ENCODE measurements around the gene CCDC38. TPM values are rescaled to one million over a fixed set of nuclear protein-coding genes. Genes with fewer than 3 reads are reported as not detected.

CCDC38 gene
- total RNA-seq, 1 donor from 2014 or later, result 0.13 TPM

DNA sequence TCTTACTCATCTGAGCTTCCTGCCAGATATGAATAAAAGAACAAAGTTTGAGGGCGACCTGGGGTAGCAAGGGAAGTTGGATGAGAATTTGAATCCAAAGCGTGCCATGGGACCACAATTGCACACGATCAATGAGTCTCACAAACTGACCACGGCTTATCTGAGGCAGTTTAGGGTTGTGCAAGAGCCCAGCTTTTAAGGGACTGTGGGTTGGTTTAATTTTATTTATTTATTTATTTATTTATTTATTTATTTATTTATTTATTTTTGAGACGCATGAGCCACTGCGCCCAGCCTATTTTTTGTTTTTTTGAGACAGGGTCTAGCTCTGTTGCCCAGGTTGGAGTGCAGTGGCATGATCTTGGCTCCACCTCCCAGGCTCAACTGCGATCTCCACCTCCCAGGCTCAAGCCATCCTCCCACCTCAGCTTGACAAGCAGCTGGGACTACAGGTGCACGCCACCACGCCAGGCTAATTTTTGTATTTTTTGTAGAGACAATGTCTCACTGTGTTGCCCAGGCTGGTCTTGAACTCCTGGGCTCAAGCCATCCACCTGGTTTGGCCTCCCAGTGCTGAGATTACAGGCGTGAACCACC lies 1.8 kb upstream of the CCDC38 start:
- H3K27me3 Mint-ChIP-seq (ENCODE audit: low read depth), result peaks cover 28% of the 10 kb centered on the region
- TF ChIP-seq, protein P1, sequence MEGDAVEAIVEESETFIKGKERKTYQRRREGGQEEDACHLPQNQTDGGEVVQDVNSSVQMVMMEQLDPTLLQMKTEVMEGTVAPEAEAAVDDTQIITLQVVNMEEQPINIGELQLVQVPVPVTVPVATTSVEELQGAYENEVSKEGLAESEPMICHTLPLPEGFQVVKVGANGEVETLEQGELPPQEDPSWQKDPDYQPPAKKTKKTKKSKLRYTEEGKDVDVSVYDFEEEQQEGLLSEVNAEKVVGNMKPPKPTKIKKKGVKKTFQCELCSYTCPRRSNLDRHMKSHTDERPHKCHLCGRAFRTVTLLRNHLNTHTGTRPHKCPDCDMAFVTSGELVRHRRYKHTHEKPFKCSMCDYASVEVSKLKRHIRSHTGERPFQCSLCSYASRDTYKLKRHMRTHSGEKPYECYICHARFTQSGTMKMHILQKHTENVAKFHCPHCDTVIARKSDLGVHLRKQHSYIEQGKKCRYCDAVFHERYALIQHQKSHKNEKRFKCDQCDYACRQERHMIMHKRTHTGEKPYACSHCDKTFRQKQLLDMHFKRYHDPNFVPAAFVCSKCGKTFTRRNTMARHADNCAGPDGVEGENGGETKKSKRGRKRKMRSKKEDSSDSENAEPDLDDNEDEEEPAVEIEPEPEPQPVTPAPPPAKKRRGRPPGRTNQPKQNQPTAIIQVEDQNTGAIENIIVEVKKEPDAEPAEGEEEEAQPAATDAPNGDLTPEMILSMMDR (IDR thresholded peaks at IDR 0.05; ENCODE audit: unreplicated experiment), result no peak
- no peak for DNase-seq (ENCODE audit: low spot score in 2 of 2, unreplicated experiment in 2 of 2)
- H3K9me3 Mint-ChIP-seq, result no peaks in the 10 kb centered on the region
- peak overlapping the region; percentile 28 for H3K4me3 Mint-ChIP-seq
- H3K27ac Mint-ChIP-seq, result no peak overlapping the region
- no peaks in the 10 kb centered on the region for H3K36me3 Mint-ChIP-seq
- H3K4me1 Mint-ChIP-seq, result peaks cover 2% of the 10 kb centered on the region

- Mint-ChIP-seq H3K36me3 (no peaks in the 10 kb centered on the region), H3K27me3 (ENCODE audit: low read depth) (peaks cover 30% of the 10 kb centered on the region), H3K4me3 (peak within 1 kb of the TSS; percentile 84), H3K4me1 (peaks cover 2% of the 10 kb centered on the region), H3K27ac (no peak within 1 kb of the TSS), H3K9me3 (no peaks in the 10 kb centered on the region)
- DNase-seq (ENCODE audit: low spot score in 2 of 2, unreplicated experiment in 2 of 2), result peak; percentile 45 to 71
- TF ChIP-seq, protein P1 (IDR thresholded peaks at IDR 0.05; ENCODE audit: unreplicated experiment), result no peak
Measured at GRCh38 chr12:95943330-95943842, 972 bp upstream of the CCDC38 start, which contains the start of gene AMDHD1. Gene AMDHD1, plus strand, starts transcription at chr12:95943331. Its CDS starts 68 bp downstream, at chr12:95943399.

- TF ChIP-seq, protein P1 (IDR thresholded peaks at IDR 0.05; ENCODE audit: unreplicated experiment), result no peak
- H3K27me3 Mint-ChIP-seq (ENCODE audit: low read depth), result peaks cover 32% of the 10 kb centered on the region
- H3K4me1 Mint-ChIP-seq, result peaks cover 2% of the 10 kb centered on the region
- peak overlapping the region; percentile 84 for H3K4me3 Mint-ChIP-seq
- no peak for DNase-seq (ENCODE audit: low spot score in 2 of 2, unreplicated experiment in 2 of 2)
- no peaks in the 10 kb centered on the region for H3K36me3 Mint-ChIP-seq
- H3K9me3 Mint-ChIP-seq, result no peaks in the 10 kb centered on the region
- no peak overlapping the region for H3K27ac Mint-ChIP-seq
Measured at GRCh38 chr12:95942101-95942523, 302 bp downstream of the CCDC38 start.

- TF ChIP-seq, protein P1 (IDR thresholded peaks at IDR 0.05; ENCODE audit: unreplicated experiment), result no peak
- Mint-ChIP-seq H3K4me1 (peaks cover 2% of the 10 kb centered on the region), H3K27ac (no peak overlapping the region), H3K27me3 (ENCODE audit: low read depth) (peaks cover 24% of the 10 kb centered on the region), H3K9me3 (no peaks in the 10 kb centered on the region), H3K4me3 (no peak overlapping the region), H3K36me3 (no peaks in the 10 kb centered on the region)
- no peak for DNase-seq (ENCODE audit: low spot score in 2 of 2, unreplicated experiment in 2 of 2)
Measured at GRCh38 chr12:95940514-95940913, 1.9 kb downstream of the CCDC38 start.

- Mint-ChIP-seq H3K27me3 (ENCODE audit: low read depth) (peaks cover 2% of the 10 kb centered on the region), H3K4me1 (no peaks in the 10 kb centered on the region), H3K4me3 (no peak overlapping the region), H3K27ac (no peak overlapping the region), H3K9me3 (peaks cover under 1% of the 10 kb centered on the region), H3K36me3 (no peaks in the 10 kb centered on the region)
- DNase-seq (ENCODE audit: low spot score in 2 of 2, unreplicated experiment in 2 of 2), result no peak
- TF ChIP-seq, protein P1 (IDR thresholded peaks at IDR 0.05; ENCODE audit: unreplicated experiment), result no peak
Measured at GRCh38 chr12:95922231-95922630, 20.2 kb downstream of the CCDC38 start.
